ENCODE measurements around the gene SF3B1. TPM values are rescaled to one million over a fixed set of nuclear protein-coding genes. Genes with fewer than 3 reads are reported as not detected.

The SF3B1 gene
- total and polyA plus RNA-seq, 2 of the 13 experiments (the other 11 are each of a cell fraction or from before 2014, with no cell fraction given) = 387 to 750 TPM

GRCh38 chr2:197340591-197340990 is 94.2 kb downstream of the SF3B1 start:
- TF ChIP-seq SUZ12 (IDR thresholded peaks at IDR 0.05; ENCODE audit: low read depth, low read length) = no peak
- TF ChIP-seq RFX5 (IDR thresholded peaks at IDR 0.05; ENCODE audit: low read depth, low read length) = no peak
- TF ChIP-seq PRDM10 (CRISPR knock-in tag; IDR thresholded peaks at IDR 0.05; ENCODE audit: low read depth) = no peak
- no peak for TF ChIP-seq HNF4A (CRISPR knock-in tag; IDR thresholded peaks at IDR 0.05)
- no peak for TF ChIP-seq FOXK1 (CRISPR knock-in tag; IDR thresholded peaks at IDR 0.05; ENCODE audit: borderline replicate concordance, low read depth)
- TF ChIP-seq ZNF580 (CRISPR knock-in tag; IDR thresholded peaks at IDR 0.05; ENCODE audit: borderline replicate concordance, low read depth) = no peak
- no peak for TF ChIP-seq PAX8 (CRISPR knock-in tag; IDR thresholded peaks at IDR 0.05; ENCODE audit: borderline replicate concordance)
- no peaks in the 10 kb centered on the region for H3K9me3 ChIP-seq (ENCODE audit: low read length)
- POLR2A ChIA-PET = no interaction called here
- in situ Hi-C loops (cut with HindIII; ENCODE audit: extremely low pct_ligation_motif_present, low pct_unique_long_range_greater_than_20kb) = no loop called here
- intact Hi-C loops (cut with micrococcal nuclease; ENCODE audit: unreplicated experiment) = loop anchor here (5.0 kb wide), 1 partner anchor 898 kb away; no protein-coding TSS in a partner anchor
- WGBS (ENCODE audit: low lambda C conversion rate) = 7% methylated on average over 5 of the region's 5 CpGs
- CTCF ChIA-PET (ENCODE audit: low intra/inter-chr PET ratio, low total read pairs) = no interaction called here
- H3K4me1 ChIP-seq (ENCODE audit: insufficient read depth, low read length) = no peaks in the 10 kb centered on the region
- no peaks in the 10 kb centered on the region for H3K36me3 ChIP-seq (replicated peaks in 1 of 2; ENCODE audit: control insufficient read depth in 1 of 2, insufficient read depth in 2 of 2, low read length in 2 of 2)
- H2AFZ ChIP-seq (ENCODE audit: low read length) = no peak overlapping the region
- no peak overlapping the region for H3K4me2 ChIP-seq (ENCODE audit: low read depth, low read length)
- no TSS peak for BruUV-seq (replicated peaks)
- FAIRE-seq (no peak), ATAC-seq (no peak), DNase-seq (ENCODE audit: low spot score) (no peak)
- no peaks in the 10 kb centered on the region for H3K79me2 ChIP-seq (ENCODE audit: insufficient read depth, low read length)
- H3K27ac ChIP-seq (ENCODE audit: extremely low read length, insufficient read depth, low read length) = no peak overlapping the region
- H3K4me3 ChIP-seq (replicated peaks in 1 of 3; ENCODE audit: insufficient read depth in 1 of 3, low read depth in 2 of 3, low read length in 3 of 3) = no peak overlapping the region
- H3K9ac ChIP-seq (ENCODE audit: insufficient read depth, low read depth, low read length) = no peak overlapping the region
- H3K27me3 ChIP-seq (ENCODE audit: control insufficient read depth in 1 of 2, insufficient read depth in 2 of 2, low read length in 2 of 2) = peaks cover 2 to 10% of the 10 kb centered on the region in 2 experiments; a peak in 1 of 5 replicates
- H4K20me1 ChIP-seq (ENCODE audit: insufficient read depth, low read length) = no peaks in the 10 kb centered on the region

Small RNA genes within 50 kb of the gene (small RNA-seq; reads per million reads assigned to genes)
- gene RF00394 (ENCODE audit: insufficient read depth in 2 of 3, insufficient read length in 3 of 3, low read depth in 2 of 3, low replicate concordance in 1 of 3) (0 reads per million in 3 experiments), gene RNU6-1029P (ENCODE audit: insufficient read depth in 2 of 3, insufficient read length in 3 of 3, low read depth in 2 of 3, low replicate concordance in 1 of 3) (0 reads per million in 3 experiments)

Other genes starting within 250 kb of the SF3B1 start
- 0.11 and 0.36 TPM in 2 replicates for gene ANKRD44, start 124.2 kb downstream of the SF3B1 start, total RNA-seq (2016; rRNA removed; fragmentation: Illumina TruSeq; extraction: Trizol)
- gene ANKRD44, start 124.2 kb downstream of the SF3B1 start, polyA plus RNA-seq (2011; rRNA removed) = 0.04 and 0.05 TPM in 2 replicates
- gene COQ10B, start 18.5 kb upstream of the SF3B1 start, total RNA-seq (2016; rRNA removed; fragmentation: Illumina TruSeq; extraction: Trizol) = 34.9 and 41.8 TPM in 2 replicates
- 4.2 and 4.6 TPM in 2 replicates for gene COQ10B, start 18.5 kb upstream of the SF3B1 start, polyA plus RNA-seq (2011; rRNA removed)
- 2,610 and 3,898 TPM in 2 replicates for gene HSPD1, start 64.8 kb upstream of the SF3B1 start, total RNA-seq (2016; rRNA removed; fragmentation: Illumina TruSeq; extraction: Trizol)
- 541 and 685 TPM in 2 replicates for gene HSPD1, start 64.8 kb upstream of the SF3B1 start, polyA plus RNA-seq (2011; rRNA removed)
- gene HSPE1, start 65.4 kb upstream of the SF3B1 start, total RNA-seq (2016; rRNA removed; fragmentation: Illumina TruSeq; extraction: Trizol) = 823 and 1,040 TPM in 2 replicates
- gene HSPE1, start 65.4 kb upstream of the SF3B1 start, polyA plus RNA-seq (2011; rRNA removed) = 200 and 244 TPM in 2 replicates
- gene MOB4, start 81.0 kb upstream of the SF3B1 start, total RNA-seq (2016; rRNA removed; fragmentation: Illumina TruSeq; extraction: Trizol) = 38.6 and 68.3 TPM in 2 replicates
- gene MOB4, start 81.0 kb upstream of the SF3B1 start, polyA plus RNA-seq (2011; rRNA removed) = 21.6 and 35.7 TPM in 2 replicates
- gene RFTN2, start 240.6 kb upstream of the SF3B1 start, total RNA-seq (2016; rRNA removed; fragmentation: Illumina TruSeq; extraction: Trizol) = not detected in 2 replicates
- gene RFTN2, start 240.6 kb upstream of the SF3B1 start, polyA plus RNA-seq (2011; rRNA removed) = not detected in 2 replicates